K562 (cell line): ENCODE results near the gene CUX1. TPM values are rescaled to one million over a fixed set of nuclear protein-coding genes. Genes with fewer than 3 reads are reported as not detected.

ENCODE experiments used
- CEBPB ChIP-seq: fragments of 450-650 bp; IDR thresholded peaks from 2 replicates; pipeline ENCODE4 v1.6.1; 2016; ENCODE audit warnings: missing genetic modification characterization, missing compliant biosample characterization
- CHD1 ChIP-seq: fragments of 200-600 bp; sonication (generic); IDR thresholded peaks from one replicate; pipeline ENCODE4 v1.6.1; 2012; ENCODE audit warnings: mild to moderate bottlenecking, moderate library complexity, low read length, inconsistent platforms
- HCFC1 ChIP-seq: IDR thresholded peaks from 2 replicates; pipeline ENCODE4 v1.6.1; 2012; ENCODE audit warnings: low read depth, low read length, improper control_type of control experiment
- HNRNPH1 ChIP-seq: fragments of 200-400 bp; formaldehyde crosslinking; optimal IDR thresholded peaks from 2 replicates; pipeline ENCODE3; 2017; ENCODE audit warnings: low read depth, mild to moderate bottlenecking, low read length, moderate library complexity
- JUN ChIP-seq, 2 experiments: sonication (generic) in 1 of 2; formaldehyde crosslinking in 1 of 2; IDR thresholded peaks; 2 replicates each; pipeline versions ENCODE4 v1.6.1 to v1.8.0; 2012 to 2022; ENCODE audit warnings: borderline replicate concordance in 2 of 2, mild to moderate bottlenecking in 2 of 2, improper control_type of control experiment in 1 of 2, low read depth in 1 of 2, low read length in 1 of 2, missing genetic modification reagents in 1 of 2
- KAT7 ChIP-seq: sonication (generic); formaldehyde crosslinking; IDR thresholded peaks from 2 replicates; pipeline ENCODE4 v1.8.0; 2022; ENCODE audit warnings: missing genetic modification reagents, mild to moderate bottlenecking, borderline replicate concordance
- MEF2A ChIP-seq: IDR thresholded peaks from 2 replicates; pipeline ENCODE4 v1.6.1; 2011; ENCODE audit warnings: low read depth, mild to moderate bottlenecking, low read length, moderate library complexity; ENCODE audit not compliant: control insufficient read depth
- POLR3A ChIP-seq: IDR thresholded peaks from 2 replicates; pipeline ENCODE4 v1.6.1; 2011; ENCODE audit warnings: borderline replicate concordance, mild to moderate bottlenecking, moderate library complexity; ENCODE audit not compliant: insufficient read length, insufficient read depth; ENCODE audit errors: extremely low read depth
- RFX5 ChIP-seq: IDR thresholded peaks from 2 replicates; pipeline ENCODE4 v1.6.1; 2011; ENCODE audit warnings: low read depth, mild to moderate bottlenecking, improper control_type of control experiment, low read length
- SNRNP70 ChIP-seq: fragments of 200-400 bp; formaldehyde crosslinking; optimal IDR thresholded peaks from 2 replicates; pipeline ENCODE3; 2017; ENCODE audit warnings: low read depth, low read length
- TAF15 ChIP-seq: fragments of 200-400 bp; formaldehyde crosslinking; IDR thresholded peaks from 2 replicates; pipeline ENCODE4 v1.6.1; 2017; ENCODE audit warnings: mild to moderate bottlenecking, low read depth, low read length, moderate library complexity
- XRCC3 ChIP-seq: fragments of 450-650 bp; IDR thresholded peaks from 2 replicates; pipeline ENCODE4 v1.6.1; 2017; ENCODE audit warnings: mild to moderate bottlenecking, moderate library complexity
- ZNF253 ChIP-seq: fragments of 250-450 bp; sonication (Bioruptor Pico); conservative IDR thresholded peaks from 2 replicates; pipeline ENCODE4 v1.6.1; 2021; ENCODE audit warnings: mild to moderate bottlenecking
- ZNF311 ChIP-seq: fragments of 250-450 bp; sonication (Bioruptor Pico); IDR thresholded peaks from 2 replicates; pipeline ENCODE4 v1.4.0; 2020; ENCODE audit warnings: mild to moderate bottlenecking, moderate library complexity
- ZNF347 ChIP-seq: fragments of 450-650 bp; formaldehyde crosslinking; IDR thresholded peaks from 2 replicates; pipeline ENCODE4 v1.4.0; 2020; ENCODE audit warnings: low read depth, mild to moderate bottlenecking, moderate library complexity
- ZSCAN29 ChIP-seq: fragments of 450-650 bp; IDR thresholded peaks from 2 replicates; pipeline ENCODE4 v1.6.1; 2017
- polyA plus RNA-seq, 8 experiments: library from polyadenylated mRNA; depleted of rRNA in 4 of 8; stranded (reverse) in 5 of 8; unstranded in 3 of 8; fragments of >200 nt; fragmentation: Nextera tagmentation in 2 of 8; fragmentation: Illumina TruSeq in 1 of 8; extraction: Ambion mirVana in 2 of 8; extraction: Trizol in 1 of 8; gene quantifications; 2 replicates each; pipeline versions ENCODE4 v1.2.1 to v1.2.3, GENCODE V29; 2011 to 2014; ENCODE audit warnings: inconsistent platforms in 1 of 8, missing spikeins in 1 of 8
- total RNA-seq, 7 experiments: library from RNA; depleted of rRNA in 6 of 7; stranded (reverse); fragments of >200 nt in 6 of 7; fragmentation: Illumina TruSeq in 2 of 7; extraction: Trizol in 2 of 7; gene quantifications; 2 replicates each; pipeline versions ENCODE4 v1.2.1 to v1.2.3, GENCODE V29; 2011 to 2021; ENCODE audit warnings: low replicate concordance in 1 of 7
- TF ChIP-seq, protein P1 (sequence below): fragments of 200-800 bp; sonication (Bioruptor generic); IDR thresholded peaks from 2 replicates; pipeline ENCODE4 v1.6.1; 2017; ENCODE audit warnings: missing genetic modification characterization, missing compliant biosample characterization
- TF ChIP-seq, protein P2 (sequence below): fragments of 450-650 bp; IDR thresholded peaks from 2 replicates; pipeline ENCODE4 v1.6.1; 2016
- TF ChIP-seq, protein P3 (sequence below): fragments of 450-650 bp; formaldehyde crosslinking; IDR thresholded peaks from 2 replicates; pipeline ENCODE4 v1.4.0; 2020; ENCODE audit warnings: mild to moderate bottlenecking, mixed read lengths
- TF ChIP-seq, protein P4 (sequence below): fragments of 250-450 bp; sonication (Bioruptor Pico); IDR thresholded peaks from 2 replicates; pipeline ENCODE4 v1.9.0; 2021; ENCODE audit warnings: mild to moderate bottlenecking, inconsistent platforms

The CUX1 gene
- total and polyA plus RNA-seq, 9 of the 15 experiments (the other 6 are each of a cell fraction or from before 2014, with no cell fraction given), result 3.6 to 55.3 (median 25.2) TPM

DNA sequence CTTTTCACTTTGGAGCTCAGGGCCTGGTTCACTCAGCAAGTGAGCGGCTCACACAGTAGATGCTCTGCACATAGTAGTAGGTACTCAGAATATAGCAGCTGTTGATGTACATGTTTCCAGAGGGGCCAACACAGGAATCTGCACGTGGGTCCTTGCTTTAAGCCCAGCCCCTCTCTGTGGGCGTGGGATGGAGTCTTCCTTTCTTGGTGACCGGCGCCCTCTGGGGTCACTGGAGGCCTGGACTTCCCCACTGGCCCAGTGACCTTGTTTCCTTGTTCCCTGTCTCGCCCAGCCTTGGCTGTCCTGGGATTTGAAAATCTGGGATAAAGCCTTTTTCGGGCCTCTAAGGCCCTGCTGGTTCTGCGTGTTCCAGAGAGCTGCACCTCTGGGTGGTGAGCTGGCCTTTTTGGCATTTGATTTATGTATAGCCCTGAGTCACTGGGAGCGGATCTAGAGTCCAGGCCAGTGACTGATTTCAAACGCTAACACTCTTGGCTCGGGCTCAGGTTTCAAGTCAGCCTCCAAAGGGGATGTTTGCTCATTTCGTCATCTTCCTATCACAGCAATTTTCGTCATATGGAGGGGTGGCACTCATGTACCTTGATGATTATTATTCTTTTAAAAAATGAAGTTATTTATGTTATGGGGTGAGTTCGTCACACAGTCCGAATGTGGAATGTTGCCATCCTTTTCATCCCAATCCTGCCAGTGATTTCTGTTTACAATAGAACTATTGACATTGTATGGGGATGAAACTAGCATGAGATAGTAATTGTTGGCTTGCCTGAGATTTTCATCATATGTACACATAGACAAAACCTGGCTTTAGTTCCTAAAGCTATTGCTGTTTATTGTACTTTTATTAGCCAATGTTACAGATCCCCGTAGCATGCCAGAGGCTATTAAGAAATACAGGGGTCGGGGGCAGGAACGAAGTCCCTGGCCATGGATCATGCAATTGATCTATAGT, 65.5 kb downstream of the CUX1 start (continued):
- TF ChIP-seq, protein P1, sequence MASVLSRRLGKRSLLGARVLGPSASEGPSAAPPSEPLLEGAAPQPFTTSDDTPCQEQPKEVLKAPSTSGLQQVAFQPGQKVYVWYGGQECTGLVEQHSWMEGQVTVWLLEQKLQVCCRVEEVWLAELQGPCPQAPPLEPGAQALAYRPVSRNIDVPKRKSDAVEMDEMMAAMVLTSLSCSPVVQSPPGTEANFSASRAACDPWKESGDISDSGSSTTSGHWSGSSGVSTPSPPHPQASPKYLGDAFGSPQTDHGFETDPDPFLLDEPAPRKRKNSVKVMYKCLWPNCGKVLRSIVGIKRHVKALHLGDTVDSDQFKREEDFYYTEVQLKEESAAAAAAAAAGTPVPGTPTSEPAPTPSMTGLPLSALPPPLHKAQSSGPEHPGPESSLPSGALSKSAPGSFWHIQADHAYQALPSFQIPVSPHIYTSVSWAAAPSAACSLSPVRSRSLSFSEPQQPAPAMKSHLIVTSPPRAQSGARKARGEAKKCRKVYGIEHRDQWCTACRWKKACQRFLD (CRISPR knock-in tag), result peak; percentile 32; the same call in 1 of the 2 replicates
- TF ChIP-seq ZNF253 (CRISPR knock-in tag), result no peak
- no peak for TF ChIP-seq POLR3A
- peak; percentile 49 for TF ChIP-seq CHD1
- TF ChIP-seq SNRNP70, result no peak
- no peak for TF ChIP-seq ZNF311 (CRISPR knock-in tag)
- TF ChIP-seq, protein P2, sequence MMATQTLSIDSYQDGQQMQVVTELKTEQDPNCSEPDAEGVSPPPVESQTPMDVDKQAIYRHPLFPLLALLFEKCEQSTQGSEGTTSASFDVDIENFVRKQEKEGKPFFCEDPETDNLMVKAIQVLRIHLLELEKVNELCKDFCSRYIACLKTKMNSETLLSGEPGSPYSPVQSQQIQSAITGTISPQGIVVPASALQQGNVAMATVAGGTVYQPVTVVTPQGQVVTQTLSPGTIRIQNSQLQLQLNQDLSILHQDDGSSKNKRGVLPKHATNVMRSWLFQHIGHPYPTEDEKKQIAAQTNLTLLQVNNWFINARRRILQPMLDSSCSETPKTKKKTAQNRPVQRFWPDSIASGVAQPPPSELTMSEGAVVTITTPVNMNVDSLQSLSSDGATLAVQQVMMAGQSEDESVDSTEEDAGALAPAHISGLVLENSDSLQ, result peak; percentile 97
- TF ChIP-seq XRCC3, result no peak
- TF ChIP-seq HCFC1, result no peak
- no peak for TF ChIP-seq ZNF347 (CRISPR knock-in tag)
- TF ChIP-seq, protein P3, sequence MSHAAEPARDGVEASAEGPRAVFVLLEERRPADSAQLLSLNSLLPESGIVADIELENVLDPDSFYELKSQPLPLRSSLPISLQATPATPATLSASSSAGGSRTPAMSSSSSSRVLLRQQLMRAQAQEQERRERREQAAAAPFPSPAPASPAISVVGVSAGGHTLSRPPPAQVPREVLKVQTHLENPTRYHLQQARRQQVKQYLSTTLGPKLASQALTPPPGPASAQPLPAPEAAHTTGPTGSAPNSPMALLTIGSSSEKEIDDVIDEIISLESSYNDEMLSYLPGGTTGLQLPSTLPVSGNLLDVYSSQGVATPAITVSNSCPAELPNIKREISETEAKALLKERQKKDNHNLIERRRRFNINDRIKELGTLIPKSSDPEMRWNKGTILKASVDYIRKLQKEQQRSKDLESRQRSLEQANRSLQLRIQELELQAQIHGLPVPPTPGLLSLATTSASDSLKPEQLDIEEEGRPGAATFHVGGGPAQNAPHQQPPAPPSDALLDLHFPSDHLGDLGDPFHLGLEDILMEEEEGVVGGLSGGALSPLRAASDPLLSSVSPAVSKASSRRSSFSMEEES, result no peak
- no peak for TF ChIP-seq RFX5
- TF ChIP-seq HNRNPH1, result no peak
- TF ChIP-seq ZSCAN29, result no peak
- TF ChIP-seq, protein P4, sequence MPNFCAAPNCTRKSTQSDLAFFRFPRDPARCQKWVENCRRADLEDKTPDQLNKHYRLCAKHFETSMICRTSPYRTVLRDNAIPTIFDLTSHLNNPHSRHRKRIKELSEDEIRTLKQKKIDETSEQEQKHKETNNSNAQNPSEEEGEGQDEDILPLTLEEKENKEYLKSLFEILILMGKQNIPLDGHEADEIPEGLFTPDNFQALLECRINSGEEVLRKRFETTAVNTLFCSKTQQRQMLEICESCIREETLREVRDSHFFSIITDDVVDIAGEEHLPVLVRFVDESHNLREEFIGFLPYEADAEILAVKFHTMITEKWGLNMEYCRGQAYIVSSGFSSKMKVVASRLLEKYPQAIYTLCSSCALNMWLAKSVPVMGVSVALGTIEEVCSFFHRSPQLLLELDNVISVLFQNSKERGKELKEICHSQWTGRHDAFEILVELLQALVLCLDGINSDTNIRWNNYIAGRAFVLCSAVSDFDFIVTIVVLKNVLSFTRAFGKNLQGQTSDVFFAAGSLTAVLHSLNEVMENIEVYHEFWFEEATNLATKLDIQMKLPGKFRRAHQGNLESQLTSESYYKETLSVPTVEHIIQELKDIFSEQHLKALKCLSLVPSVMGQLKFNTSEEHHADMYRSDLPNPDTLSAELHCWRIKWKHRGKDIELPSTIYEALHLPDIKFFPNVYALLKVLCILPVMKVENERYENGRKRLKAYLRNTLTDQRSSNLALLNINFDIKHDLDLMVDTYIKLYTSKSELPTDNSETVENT, result no peak
- TF ChIP-seq JUN (IDR thresholded peaks at IDR 0.05; ENCODE audit: borderline replicate concordance, low read depth, low read length), result peak; percentile 92
- TF ChIP-seq JUN (CRISPR knock-in tag; IDR thresholded peaks at IDR 0.05; ENCODE audit: borderline replicate concordance), result no peak
- TF ChIP-seq CEBPB (tag), result peak; percentile 94
- peak; percentile 72 for TF ChIP-seq MEF2A
- TF ChIP-seq TAF15, result no peak
- no peak for TF ChIP-seq KAT7
